ACHN (cell line): ENCODE measurements around the gene KLF5.

Experiments
- DNase-seq: peaks from one replicate; pipeline ENCODE4 v3.0.0-alpha.2; 2015
- in situ Hi-C: cut with HindIII; loops from 2 replicates; pipeline ENCODE4 v1.10.0; 2017; ENCODE audit warnings: low sequenced_read_pairs, low pct_ligation_motif_present, low pct_unique_long_range_greater_than_20kb

KLF5 gene

DNA sequence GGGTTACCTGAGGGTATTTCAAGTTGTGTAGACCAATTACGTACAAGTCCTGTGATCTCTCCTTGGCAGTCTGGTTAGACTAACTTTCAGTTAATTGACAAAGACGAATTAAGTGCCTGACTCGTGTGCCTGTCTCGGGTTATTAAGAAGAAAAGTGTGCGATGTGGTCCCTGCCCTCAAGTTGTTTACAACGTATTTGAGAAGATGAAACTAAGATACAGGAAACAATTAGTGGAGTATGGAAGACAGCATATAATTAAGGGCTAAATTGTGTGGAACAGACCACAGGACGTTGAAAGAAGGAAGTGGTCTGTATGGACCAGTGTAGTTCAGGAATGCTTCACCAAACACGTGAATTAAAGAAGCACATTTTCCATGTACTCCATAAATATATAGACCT, 49.2 kb downstream of the KLF5 start:
- no peak for DNase-seq
- in situ Hi-C loops: no loop called here

GRCh38 chr13:73109288-73109899, 50.6 kb downstream of the KLF5 start:
- in situ Hi-C loops: no loop called here

DNA sequence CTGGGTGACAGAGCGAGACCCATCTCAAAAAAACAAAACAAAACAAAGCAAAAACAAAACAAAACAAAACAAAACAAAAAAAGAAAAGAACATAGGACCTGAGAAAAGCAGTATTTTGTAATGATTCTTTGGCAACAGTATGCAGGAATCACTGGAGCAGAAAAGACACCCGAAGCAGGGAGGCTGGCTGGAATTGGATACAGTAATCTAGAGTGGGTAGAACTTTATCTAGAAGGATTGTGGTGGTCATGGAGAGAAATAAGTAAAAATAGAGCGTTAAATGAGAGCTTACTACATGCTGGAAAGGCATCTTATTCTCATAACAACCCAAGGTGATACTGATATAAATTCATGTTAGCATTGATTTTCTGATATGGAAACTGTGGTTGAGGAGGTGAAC, 51.2 kb downstream of the KLF5 start:
- in situ Hi-C loops: no loop called here
- no peak for DNase-seq

More at GRCh38 chr13:73109288-73109899, 50.6 kb downstream of the KLF5 start:
- no peak for DNase-seq

- no peak for DNase-seq
- in situ Hi-C loops: no loop called here
Measured at GRCh38 chr13:73110814-73111213, 52.0 kb downstream of the KLF5 start.

DNA sequence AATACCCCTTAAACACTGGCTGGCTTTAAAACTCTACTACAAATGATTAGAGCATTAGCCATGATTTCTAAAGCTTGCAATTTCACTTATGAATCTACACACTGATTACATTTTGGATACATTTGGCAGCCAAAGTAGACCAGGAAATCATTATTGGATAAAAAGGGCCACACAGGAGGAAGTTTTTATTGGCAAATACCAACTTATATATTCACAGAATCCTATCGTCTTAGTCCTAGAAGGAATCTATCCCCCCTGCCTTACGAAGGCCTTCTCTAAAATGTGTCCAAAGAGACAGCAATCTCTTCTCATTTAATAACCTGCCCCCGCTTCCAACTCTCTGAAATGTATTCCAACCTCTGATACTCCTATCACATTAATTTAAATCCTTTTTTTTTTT, 52.5 kb downstream of the KLF5 start:
- in situ Hi-C loops: no loop called here
- DNase-seq: no peak

- in situ Hi-C loops: no loop called here
- DNase-seq: no peak
Measured at GRCh38 chr13:73119612-73120011, 60.8 kb downstream of the KLF5 start.
